HCT116 (cell line): ENCODE data around the gene OSGIN1. TPM values are rescaled to one million over a fixed set of nuclear protein-coding genes. Genes with fewer than 3 reads are reported as not detected.

Experiments used
- ATAC-seq: fragments of 200-7000 bp; cut with Tn5 transposase; 2 replicates; pipeline ENCODE4 v1.9.1; 2020; ENCODE audit warnings: mild to moderate bottlenecking, moderate library complexity
- BruUV-seq: library from RNA; stranded (reverse); fragments of 400-500 nt; replicated peaks from 2 replicates; lab custom pipeline; 2021; lab: Mats Ljungman, UMichigan
- CTCF ChIA-PET: fragments of 300-600 bp; sonication (Branson Sonifier 250); formaldehyde crosslinking; loops from one replicate; lab custom pipeline; 2021; ENCODE audit warnings: antibody characterized with exemption; lab: Charles Lee
- POLR2A ChIA-PET: fragments of 300-600, 350-600 bp; sonication (Branson Sonifier 250); formaldehyde crosslinking; loops from one replicate; lab custom pipeline; 2021; ENCODE audit warnings: antibody characterized with exemption; lab: Charles Lee
- RAD21 ChIA-PET, 2 experiments: fragments of 300-600 bp; sonication (Branson Sonifier 250); formaldehyde crosslinking; loops; one replicate each; lab custom pipeline; 2023; ENCODE audit warnings: low total read pairs in 2 of 2; ENCODE audit not compliant: uncharacterized antibody in 2 of 2, unreplicated experiment in 2 of 2, low non-redundant PET in 1 of 2; lab: Charles Lee
- DNase-seq: peaks from one replicate; pipeline ENCODE4 v3.0.0-alpha.2; 2010; ENCODE audit warnings: low read depth, low spot score
- H2AFZ ChIP-seq: fragments of 200-600 bp; shearing (Covaris generic), sonication (generic); 2 replicates; pipeline ENCODE4 v1.6.1; 2017; ENCODE audit warnings: low read depth, mixed run types, mixed read lengths, antibody characterized with exemption, low read length; ENCODE audit not compliant: poor library complexity, severe bottlenecking
- H3K27ac ChIP-seq: 2 replicates; pipeline ENCODE4 v1.5.1; 2012; ENCODE audit warnings: low read depth, low read length
- H3K27me3 ChIP-seq: fragments of 200-600 bp; sonication (generic); 2 replicates; pipeline ENCODE4 v1.6.1; 2016; ENCODE audit warnings: mixed run types, low read length, mixed read lengths; ENCODE audit not compliant: insufficient read depth
- H3K36me3 ChIP-seq, 2 experiments: fragments of 200-500 bp in 1 of 2; fragments of 200-600 bp in 1 of 2; sonication (Bioruptor generic) in 1 of 2; sonication (generic) in 1 of 2; 2 replicates each; pipeline versions ENCODE4 v1.5.1 to v1.6.1; 2014 to 2016; ENCODE audit warnings: low read length in 2 of 2, inconsistent platforms in 1 of 2, mixed read lengths in 1 of 2, mixed run types in 1 of 2; ENCODE audit not compliant: insufficient read depth in 2 of 2, control insufficient read depth in 1 of 2
- H3K4me1 ChIP-seq, 2 experiments: fragments of 200-600 bp in 1 of 2; sonication (generic) in 1 of 2; 2 replicates each; pipeline versions ENCODE4 v1.5.1 to v1.6.1; 2012 to 2017; ENCODE audit warnings: low read length in 2 of 2, inconsistent platforms in 1 of 2, mild to moderate bottlenecking in 1 of 2, mixed read lengths in 1 of 2, mixed run types in 1 of 2, moderate library complexity in 1 of 2; ENCODE audit not compliant: insufficient read depth in 2 of 2, control insufficient read depth in 1 of 2
- H3K4me2 ChIP-seq: fragments of 200-600 bp; sonication (generic); 2 replicates; pipeline ENCODE4 v1.6.1; 2017; ENCODE audit warnings: mixed run types, low read length, mixed read lengths
- H3K4me3 ChIP-seq, 2 experiments: fragments of 200-600 bp in 1 of 2; sonication (generic) in 1 of 2; replicated peaks in 1 of 2; 2 replicates each; pipeline ENCODE4 v1.5.1; 2011 to 2016; ENCODE audit warnings: low read length in 2 of 2, control low read depth in 1 of 2, low read depth in 1 of 2, mild to moderate bottlenecking in 1 of 2, mixed read lengths in 1 of 2, mixed run types in 1 of 2
- H3K79me2 ChIP-seq: fragments of 200-600 bp; sonication (generic); 2 replicates; pipeline ENCODE4 v1.6.1; 2017; ENCODE audit warnings: mild to moderate bottlenecking, mixed run types, low read length, moderate library complexity, mixed read lengths; ENCODE audit not compliant: insufficient read depth
- H3K9ac ChIP-seq: fragments of 200-600 bp; sonication (generic); 2 replicates; pipeline ENCODE4 v1.6.1; 2016; ENCODE audit warnings: low read length, mixed read lengths
- H3K9me2 ChIP-seq: fragments of 200-600 bp; sonication (generic), shearing (Covaris generic); 2 replicates; pipeline ENCODE4 v1.6.1; 2017; ENCODE audit warnings: mixed run types, mild to moderate bottlenecking, moderate library complexity; ENCODE audit not compliant: insufficient read depth
- H3K9me3 ChIP-seq, 2 experiments: fragments of 200-500 bp in 1 of 2; fragments of 200-600 bp in 1 of 2; sonication (Bioruptor generic) in 1 of 2; sonication (generic) in 1 of 2; 2 replicates each; pipeline ENCODE4 v1.6.1; 2014 to 2017; ENCODE audit warnings: low read length in 2 of 2, mixed read lengths in 2 of 2, inconsistent platforms in 1 of 2, low read depth in 1 of 2, mild to moderate bottlenecking in 1 of 2, mixed run types in 1 of 2, moderate library complexity in 1 of 2; ENCODE audit not compliant: control insufficient read depth in 1 of 2, insufficient read depth in 1 of 2
- H4K20me1 ChIP-seq: fragments of 200-600 bp; sonication (generic), shearing (Covaris generic); 2 replicates; pipeline ENCODE4 v1.6.1; 2017; ENCODE audit warnings: mixed run types, mild to moderate bottlenecking, moderate library complexity; ENCODE audit not compliant: insufficient read depth
- ATF3 ChIP-seq: IDR thresholded peaks from 2 replicates; pipeline ENCODE4 v1.6.1; 2012
- CEBPB ChIP-seq: IDR thresholded peaks from 2 replicates; pipeline ENCODE4 v1.6.1; 2012; ENCODE audit warnings: low read depth
- EGR1 ChIP-seq: IDR thresholded peaks from 2 replicates; pipeline ENCODE4 v1.6.1; 2012; ENCODE audit warnings: low read depth
- EZH2phosphoT487 ChIP-seq: fragments of 200-600 bp; IDR thresholded peaks from 2 replicates; pipeline ENCODE4 v1.6.1; 2018; ENCODE audit warnings: antibody characterized with exemption, borderline replicate concordance
- FOSL1 ChIP-seq: IDR thresholded peaks from 2 replicates; pipeline ENCODE4 v1.6.1; 2012; ENCODE audit warnings: low read depth
- MAX ChIP-seq: IDR thresholded peaks from 2 replicates; pipeline ENCODE4 v1.6.1; 2012
- POLR2AphosphoS5 ChIP-seq: IDR thresholded peaks from 2 replicates; pipeline ENCODE4 v1.6.1; 2011; ENCODE audit warnings: mild to moderate bottlenecking, low read depth, low read length, moderate library complexity
- RAD21 ChIP-seq: IDR thresholded peaks from 2 replicates; pipeline ENCODE4 v1.6.1; 2012; ENCODE audit warnings: low read depth, mild to moderate bottlenecking
- SP1 ChIP-seq: IDR thresholded peaks from 2 replicates; pipeline ENCODE4 v1.6.1; 2012; ENCODE audit warnings: low read depth
- TCF7L2 ChIP-seq: IDR thresholded peaks from 2 replicates; pipeline ENCODE4 v1.7.0; 2011; ENCODE audit warnings: borderline replicate concordance, inconsistent platforms; ENCODE audit not compliant: insufficient read depth, insufficient read length; ENCODE audit errors: extremely low read depth
- YY1 ChIP-seq: IDR thresholded peaks from 2 replicates; pipeline ENCODE4 v1.6.1; 2011; ENCODE audit warnings: low read length, low read depth, moderate library complexity, mild to moderate bottlenecking; ENCODE audit not compliant: insufficient replicate concordance; ENCODE audit errors: extremely low read depth
- ZBTB33 ChIP-seq: IDR thresholded peaks from 2 replicates; pipeline ENCODE4 v1.6.1; 2011; ENCODE audit warnings: mild to moderate bottlenecking, low read length, moderate library complexity; ENCODE audit not compliant: insufficient replicate concordance; ENCODE audit errors: extremely low read depth
- intact Hi-C: fragments of 100-400 bp; cut with micrococcal nuclease; formaldehyde crosslinking; loops from 2 replicates; pipeline ENCODE4 v1.10.0; 2022
- total RNA-seq: library from RNA; stranded (reverse); gene quantifications from one replicate; pipeline ENCODE4 v1.2.1, GENCODE V29; 2021; ENCODE audit not compliant: unreplicated experiment

The OSGIN1 gene
- total RNA-seq, 1 experiment from 2014 or later: 19.8 TPM

GRCh38 chr16:83994703-83995102 is 41.7 kb downstream of the OSGIN1 start:
- Histone ChIP-seq H3K9ac (no peak overlapping the region), H3K4me3 (no peak overlapping the region), H2AFZ (no peak overlapping the region), H3K27me3 (0 out of 2 replicates have a peak, but pooled peaks cover 3% of the 10 kb centered on the region), H3K4me2 (no peak overlapping the region), H3K4me1 (peaks cover 0 to 8% of the 10 kb centered on the region in 2 experiments; a peak in 1 of 4 replicates), H3K36me3 (no peaks in the 10 kb centered on the region), H3K27ac (no peak overlapping the region), H3K9me3 (no peaks in the 10 kb centered on the region), H4K20me1 (no peaks in the 10 kb centered on the region), H3K9me2 (no peaks in the 10 kb centered on the region), H3K79me2 (no peaks in the 10 kb centered on the region)
- ChIA-PET RAD21 (no interaction called here), CTCF (no interaction called here), POLR2A (interaction anchor here (1.5 kb wide), 1 partner anchor 19 kb away, joined by 10 read pairs; no protein-coding TSS in a partner anchor)
- ATAC-seq (no peak), DNase-seq (no peak)
- intact Hi-C loops: loop anchor here (1.0 kb wide), 1 partner anchor 44 kb away; no protein-coding TSS in a partner anchor
- no peak for TF ChIP-seq POLR2AphosphoS5
- TF ChIP-seq CEBPB: no peak
- no peak for TF ChIP-seq RAD21
- TF ChIP-seq ZBTB33: no peak
- no peak for TF ChIP-seq ATF3
- no peak for TF ChIP-seq EZH2phosphoT487
- TF ChIP-seq FOSL1: no peak
- no peak for TF ChIP-seq EGR1
- TF ChIP-seq TCF7L2: no peak
- TF ChIP-seq MAX: no peak
- TF ChIP-seq YY1: no peak
- TF ChIP-seq SP1: no peak
- no TSS peak for BruUV-seq
